AG04449 (cell line): ENCODE data around the gene POU2F1.

Experiments
- CTCF ChIA-PET: fragments of 350-600 bp; formaldehyde crosslinking; extraction: SDS; loops from one replicate; lab custom pipeline; 2021; ENCODE audit warnings: antibody characterized with exemption; lab: Yijun Ruan, JAX
- POLR2A ChIA-PET: fragments of 400-600, 350-600 bp; formaldehyde crosslinking; extraction: SDS; loops from one replicate; lab custom pipeline; 2020; ENCODE audit warnings: antibody characterized with exemption, inconsistent platforms; lab: Yijun Ruan, JAX
- DNase-seq: peaks from one replicate; pipeline ENCODE4 v3.0.0-alpha.2; 2010; ENCODE audit warnings: low read depth, low spot score
- H3K4me3 ChIP-seq: 2 replicates; pipeline ENCODE4 v1.5.1; 2011; ENCODE audit warnings: low read depth, mild to moderate bottlenecking, control low read depth, low read length
- TF ChIP-seq, protein P1 (sequence below): IDR thresholded peaks from one replicate; pipeline ENCODE4 v1.5.1; 2011; ENCODE audit warnings: mild to moderate bottlenecking, moderate library complexity, low read length, control low read depth, inconsistent platforms; ENCODE audit not compliant: insufficient read depth; ENCODE audit errors: missing control alignments

POU2F1 gene

DNA sequence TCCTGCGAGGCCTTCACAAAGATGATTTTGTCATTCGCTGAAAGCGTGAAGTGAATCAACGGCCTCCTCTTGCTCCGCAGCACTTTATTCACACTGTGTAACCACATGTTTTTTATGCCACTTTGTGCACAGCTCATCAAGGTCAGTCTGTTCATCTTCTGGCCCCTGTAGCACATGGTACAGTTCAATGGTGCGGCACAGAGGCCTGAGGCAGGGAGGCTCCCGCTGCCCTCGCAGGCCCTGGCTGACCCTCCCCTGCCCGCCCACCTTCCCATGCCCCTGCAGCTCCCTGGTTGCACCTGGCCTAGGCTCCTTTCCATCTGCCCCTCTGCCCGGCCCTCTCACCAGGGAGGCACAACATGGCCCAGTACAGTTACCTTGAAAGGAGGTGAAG is 210.2 kb downstream of the POU2F1 start:
- H3K4me3 ChIP-seq: no peak overlapping the region
- no peak for DNase-seq
- TF ChIP-seq, protein P1, sequence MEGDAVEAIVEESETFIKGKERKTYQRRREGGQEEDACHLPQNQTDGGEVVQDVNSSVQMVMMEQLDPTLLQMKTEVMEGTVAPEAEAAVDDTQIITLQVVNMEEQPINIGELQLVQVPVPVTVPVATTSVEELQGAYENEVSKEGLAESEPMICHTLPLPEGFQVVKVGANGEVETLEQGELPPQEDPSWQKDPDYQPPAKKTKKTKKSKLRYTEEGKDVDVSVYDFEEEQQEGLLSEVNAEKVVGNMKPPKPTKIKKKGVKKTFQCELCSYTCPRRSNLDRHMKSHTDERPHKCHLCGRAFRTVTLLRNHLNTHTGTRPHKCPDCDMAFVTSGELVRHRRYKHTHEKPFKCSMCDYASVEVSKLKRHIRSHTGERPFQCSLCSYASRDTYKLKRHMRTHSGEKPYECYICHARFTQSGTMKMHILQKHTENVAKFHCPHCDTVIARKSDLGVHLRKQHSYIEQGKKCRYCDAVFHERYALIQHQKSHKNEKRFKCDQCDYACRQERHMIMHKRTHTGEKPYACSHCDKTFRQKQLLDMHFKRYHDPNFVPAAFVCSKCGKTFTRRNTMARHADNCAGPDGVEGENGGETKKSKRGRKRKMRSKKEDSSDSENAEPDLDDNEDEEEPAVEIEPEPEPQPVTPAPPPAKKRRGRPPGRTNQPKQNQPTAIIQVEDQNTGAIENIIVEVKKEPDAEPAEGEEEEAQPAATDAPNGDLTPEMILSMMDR: no peak
- ChIA-PET POLR2A (no interaction called here), CTCF (interaction anchor here (1.2 to 1.4 kb wide), 2 partner anchors 12 to 14 kb away, joined by 3 read pairs; no protein-coding TSS in a partner anchor)

DNA sequence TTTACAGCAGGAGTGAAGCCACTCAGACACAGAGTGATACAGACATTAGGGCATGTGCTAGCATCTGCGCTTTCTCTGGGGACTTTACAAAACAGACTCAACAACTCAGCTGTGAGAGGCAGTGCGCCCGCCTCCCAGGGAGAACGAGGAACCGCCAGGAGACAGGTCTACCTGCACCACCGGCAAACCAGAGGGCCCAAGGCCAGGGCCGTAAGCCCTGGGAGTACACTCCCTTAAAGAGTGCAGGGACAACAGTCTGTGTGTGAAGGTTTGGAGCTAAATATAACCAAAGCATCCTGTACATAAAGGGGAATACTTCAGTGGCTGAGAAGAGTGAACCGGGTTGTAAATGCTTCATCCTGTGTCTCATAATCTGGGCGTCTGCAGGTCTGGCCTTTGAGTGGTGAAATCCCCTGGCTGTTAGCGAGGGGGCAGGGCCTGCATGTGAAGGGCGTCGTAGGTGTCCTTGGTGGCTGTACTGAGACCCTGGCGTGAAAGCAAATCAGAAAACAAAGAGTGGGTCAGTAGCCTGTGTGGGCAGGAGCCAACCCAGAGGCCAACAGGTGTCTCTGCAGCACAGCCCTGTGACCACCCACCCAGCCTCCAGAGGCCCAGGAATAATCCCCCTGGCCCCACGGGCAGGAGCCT is 210.7 kb downstream of the POU2F1 start:
- ChIA-PET POLR2A (no interaction called here), CTCF (interaction anchor here (1.2 to 2.9 kb wide), 2 partner anchors 11 to 13 kb away, joined by 3 to 21 read pairs; no protein-coding TSS in a partner anchor)
- DNase-seq: no peak
- TF ChIP-seq, protein P1: no peak
- no peak overlapping the region for H3K4me3 ChIP-seq

DNA sequence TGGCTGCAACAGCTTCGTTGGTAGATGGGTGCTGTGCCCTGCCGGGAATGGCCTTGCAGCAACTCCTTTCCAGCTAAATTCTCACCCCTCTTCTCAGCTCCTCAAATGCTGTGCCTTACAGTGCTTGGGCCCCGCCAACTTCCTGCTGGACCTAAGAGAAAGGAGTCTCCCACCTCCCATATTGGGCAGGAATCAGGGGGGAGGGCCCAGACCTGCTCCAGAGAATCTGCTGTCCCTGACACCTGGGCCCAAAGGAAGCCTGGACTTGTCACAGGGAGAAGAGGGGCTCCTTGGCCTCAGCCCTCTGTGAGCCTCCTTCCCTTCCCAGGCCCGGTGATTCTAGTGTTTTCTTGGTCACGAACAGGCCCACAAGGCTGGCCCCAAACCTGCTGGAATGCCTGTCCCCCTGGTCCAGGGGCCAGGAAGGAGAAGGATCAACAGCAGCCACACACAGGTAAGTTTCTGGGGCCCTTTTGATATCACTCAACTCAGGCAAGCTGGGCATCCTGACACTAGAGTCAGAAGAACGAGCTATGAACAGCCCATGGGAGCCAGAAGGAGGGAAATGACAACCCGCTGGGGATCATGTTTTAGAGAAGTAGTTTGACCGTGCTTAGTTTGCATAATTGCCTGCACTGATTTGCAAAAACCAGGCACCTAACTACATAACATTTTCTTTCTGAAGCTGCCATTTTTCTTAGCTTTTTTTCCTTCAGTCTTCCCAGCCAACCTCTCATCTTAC is 211.4 kb downstream of the POU2F1 start:
- H3K4me3 ChIP-seq: no peak overlapping the region
- TF ChIP-seq, protein P1: no peak
- ChIA-PET CTCF (interaction anchor here (1.0 to 2.9 kb wide), 3 partner anchors 10 to 33 kb away, joined by 3 to 21 read pairs (median 3); no protein-coding TSS in a partner anchor), POLR2A (no interaction called here)
- no peak for DNase-seq

DNA sequence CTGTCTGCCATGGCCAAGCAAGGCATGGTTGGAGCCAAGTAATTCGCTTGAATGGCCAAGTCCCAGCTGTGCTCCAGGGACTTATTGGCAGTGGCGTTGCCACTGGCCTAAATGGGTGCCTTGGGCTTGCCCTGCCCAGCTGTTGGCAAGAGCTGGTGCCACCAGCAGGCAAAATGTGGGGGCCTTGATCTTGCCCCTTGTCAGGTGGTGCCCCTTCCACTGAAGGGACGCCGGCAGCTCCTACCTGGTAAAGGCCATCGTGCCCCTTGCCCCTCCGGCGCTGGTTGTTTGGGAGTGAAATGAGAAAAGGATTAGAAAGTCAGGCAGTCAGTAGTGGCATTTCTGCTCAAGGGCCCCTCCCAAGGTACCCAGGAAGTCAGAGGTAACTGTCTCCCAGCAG is 212.1 kb downstream of the POU2F1 start:
- ChIA-PET CTCF (interaction anchor here (1.0 to 2.9 kb wide), 3 partner anchors 10 to 165 kb away, joined by 3 to 21 read pairs (median 6); no protein-coding TSS in a partner anchor), POLR2A (no interaction called here)
- TF ChIP-seq, protein P1: no peak
- no peak overlapping the region for H3K4me3 ChIP-seq
- no peak for DNase-seq

DNA sequence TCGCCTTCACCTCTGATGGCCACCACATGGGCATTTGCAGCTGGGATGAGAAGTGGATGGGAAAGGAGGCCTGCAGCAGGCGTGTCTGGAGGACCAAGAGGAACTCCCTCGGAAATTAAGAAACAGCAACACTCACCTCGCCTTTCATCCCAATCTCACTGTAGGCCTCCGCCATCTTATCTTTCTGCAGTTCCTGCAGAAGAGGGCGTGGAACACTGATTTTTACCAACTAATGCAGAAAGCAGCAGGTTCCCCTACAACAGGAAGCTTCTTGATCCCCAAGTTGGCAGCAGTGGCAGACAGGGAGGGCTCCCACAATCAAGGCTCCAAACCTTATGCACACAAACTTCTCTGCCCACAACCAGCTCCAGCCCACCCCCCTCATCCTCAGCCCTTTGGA is 213.2 kb downstream of the POU2F1 start:
- ChIA-PET POLR2A (interaction anchor here (0.7 kb wide), 1 partner anchor 1037 kb away, joined by 4 read pairs; no protein-coding TSS in a partner anchor), CTCF (interaction anchor here (1.0 to 2.9 kb wide), 3 partner anchors 8 to 524 kb away, joined by 3 to 21 read pairs (median 6); no protein-coding TSS in a partner anchor)
- TF ChIP-seq, protein P1: no peak
- no peak for DNase-seq
- H3K4me3 ChIP-seq: no peak overlapping the region

DNA sequence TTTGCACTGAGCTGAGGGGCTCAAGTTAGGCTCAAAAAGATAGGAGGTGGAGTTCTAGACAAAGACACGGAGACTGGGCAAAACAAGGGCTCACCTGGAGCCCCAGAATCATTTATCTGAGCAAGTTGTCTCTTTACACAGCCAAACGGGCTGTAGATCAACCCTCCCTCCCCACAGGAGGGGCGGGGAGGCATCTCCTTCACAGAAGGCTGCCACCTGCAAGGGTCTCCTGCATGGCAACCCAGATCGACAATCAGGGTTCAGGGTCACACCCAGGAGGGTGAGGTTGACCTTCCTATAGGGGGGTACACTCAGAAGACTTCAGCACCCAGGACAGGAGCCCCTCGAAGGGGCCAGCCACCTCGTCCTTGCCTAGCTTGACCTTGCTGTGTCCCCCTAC is 213.6 kb downstream of the POU2F1 start:
- TF ChIP-seq, protein P1: no peak
- POLR2A ChIA-PET: interaction anchor here (0.7 kb wide), 1 partner anchor 1037 kb away, joined by 4 read pairs; no protein-coding TSS in a partner anchor
- no peak for DNase-seq
- CTCF ChIA-PET: interaction anchor here (1.0 to 1.8 kb wide), 2 partner anchors 166 to 524 kb away, joined by 3 to 6 read pairs; no protein-coding TSS in a partner anchor
- no peak overlapping the region for H3K4me3 ChIP-seq
